ENCODE results near the gene PLPP1. TPM values are rescaled to one million over a fixed set of nuclear protein-coding genes. Genes with fewer than 3 reads are reported as not detected.
"Not testable (repeated sequence)": the region's sequence is repeated elsewhere in the genome, so short reads cannot be mapped to it uniquely, and the experiment has no call there.

The PLPP1 gene
- total RNA-seq, 1 experiment from 2014 or later: 10.5 TPM

- TF ChIP-seq CTCF (IDR thresholded peaks at IDR 0.05 in 2 of 3, conservative IDR thresholded peaks at IDR 0.05 in 1 of 3; ENCODE audit: borderline replicate concordance in 1 of 3, insufficient read depth in 1 of 3, low read depth in 2 of 3, low read length in 2 of 3) (no peak), SRF (IDR thresholded peaks at IDR 0.05; ENCODE audit: low read depth) (no peak), YY1 (IDR thresholded peaks at IDR 0.05; ENCODE audit: extremely low read depth, insufficient replicate concordance, low read depth, low read length) (no peak)
These were observed 25.7 kb downstream of the PLPP1 start (continued) for GRCh38 chr5:55509097-55509496.

- Histone ChIP-seq H3K4me2 (ENCODE audit: low read length) (no peak overlapping the region), H3K27ac (ENCODE audit: low read depth, low read length) (no peak overlapping the region), H3K36me3 (ENCODE audit: control insufficient read depth in 1 of 2, insufficient read depth in 2 of 2, low read length in 2 of 2) (no peaks in the 10 kb centered on the region), H2AFZ (ENCODE audit: low read depth, low read length, poor library complexity, severe bottlenecking) (no peak overlapping the region), H3K4me3 (replicated peaks in 1 of 2; ENCODE audit: low read depth in 1 of 2, low read length in 2 of 2) (no peak overlapping the region), H4K20me1 (ENCODE audit: insufficient read depth) (no peaks in the 10 kb centered on the region), H3K4me1 (ENCODE audit: control insufficient read depth in 1 of 2, insufficient read depth in 2 of 2, low read length in 2 of 2) (no peaks in the 10 kb centered on the region), H3K9ac (ENCODE audit: low read length) (no peak overlapping the region), H3K9me3 (ENCODE audit: control insufficient read depth in 1 of 2, insufficient read depth in 1 of 2, low read depth in 1 of 2, low read length in 2 of 2) (no peaks in the 10 kb centered on the region), H3K27me3 (ENCODE audit: insufficient read depth, low read length) (no peaks in the 10 kb centered on the region), H3K9me2 (ENCODE audit: insufficient read depth) (no peaks in the 10 kb centered on the region), H3K79me2 (ENCODE audit: insufficient read depth, low read length) (no peaks in the 10 kb centered on the region)
- DNase-seq (ENCODE audit: low read depth, low spot score) (no peak), ATAC-seq (no peak)
- POLR2A ChIA-PET: no interaction called here
- RAD21 ChIA-PET (ENCODE audit: low non-redundant PET in 1 of 2, low total read pairs in 2 of 2, uncharacterized antibody in 2 of 2, unreplicated experiment in 2 of 2): no interaction called here
- CTCF ChIA-PET: no interaction called here
- intact Hi-C loops (cut with micrococcal nuclease): no loop called here
- no TSS peak for BruUV-seq (replicated peaks)
- TF ChIP-seq EZH2 (IDR thresholded peaks at IDR 0.05) (no peak), POLR2A (IDR thresholded peaks at IDR 0.05; ENCODE audit: borderline replicate concordance, extremely low read depth, insufficient read depth, insufficient read length) (no peak), RAD21 (IDR thresholded peaks at IDR 0.05; ENCODE audit: low read depth) (no peak), ELF1 (IDR thresholded peaks at IDR 0.05; ENCODE audit: borderline replicate concordance, low read depth) (no peak), ATF3 (IDR thresholded peaks at IDR 0.05) (no peak), SP1 (IDR thresholded peaks at IDR 0.05; ENCODE audit: low read depth) (no peak), SRF (IDR thresholded peaks at IDR 0.05; ENCODE audit: low read depth) (no peak), CTCF (IDR thresholded peaks at IDR 0.05 in 2 of 3, conservative IDR thresholded peaks at IDR 0.05 in 1 of 3; ENCODE audit: borderline replicate concordance in 1 of 3, insufficient read depth in 1 of 3, low read depth in 2 of 3, low read length in 2 of 3) (no peak), EZH2phosphoT487 (IDR thresholded peaks at IDR 0.05; ENCODE audit: borderline replicate concordance) (no peak), ZFX (IDR thresholded peaks at IDR 0.05) (no peak), TCF7L2 (IDR thresholded peaks at IDR 0.05; ENCODE audit: borderline replicate concordance, extremely low read depth, insufficient read depth, insufficient read length) (no peak)
These were observed 27.2 kb downstream of the PLPP1 start for GRCh38 chr5:55507574-55507973.

GRCh38 chr5:55505711-55506110 is 29.1 kb downstream of the PLPP1 start:
- H4K20me1 ChIP-seq (ENCODE audit: insufficient read depth); H3K79me2 ChIP-seq (ENCODE audit: insufficient read depth, low read length); BruUV-seq (replicated peaks); intact Hi-C loops (cut with micrococcal nuclease); POLR2A ChIA-PET; H3K9me3 ChIP-seq (ENCODE audit: control insufficient read depth in 1 of 2, insufficient read depth in 1 of 2, low read depth in 1 of 2, low read length in 2 of 2); H3K9me2 ChIP-seq (ENCODE audit: insufficient read depth); H3K27me3 ChIP-seq (ENCODE audit: insufficient read depth, low read length); RAD21 ChIA-PET (ENCODE audit: low non-redundant PET in 1 of 2, low total read pairs in 2 of 2, uncharacterized antibody in 2 of 2, unreplicated experiment in 2 of 2); H3K9ac ChIP-seq (ENCODE audit: low read length); H3K27ac ChIP-seq (ENCODE audit: low read depth, low read length); H2AFZ ChIP-seq (ENCODE audit: low read depth, low read length, poor library complexity, severe bottlenecking); H3K4me2 ChIP-seq (ENCODE audit: low read length); H3K4me1 ChIP-seq (ENCODE audit: control insufficient read depth in 1 of 2, insufficient read depth in 2 of 2, low read length in 2 of 2); ATAC-seq; DNase-seq (ENCODE audit: low read depth, low spot score); H3K4me3 ChIP-seq (replicated peaks in 1 of 2; ENCODE audit: low read depth in 1 of 2, low read length in 2 of 2); H3K36me3 ChIP-seq (ENCODE audit: control insufficient read depth in 1 of 2, insufficient read depth in 2 of 2, low read length in 2 of 2); CTCF ChIA-PET: not testable (repeated sequence)

All from HCT116 (cell line).